ENCODE results near the gene STK36. TPM values are rescaled to one million over a fixed set of nuclear protein-coding genes. Genes with fewer than 3 reads are reported as not detected.

Gene STK36
- total RNA-seq, 3 donors from 2014 or later: 15.7 to 18.3 (median 15.7) TPM

GRCh38 chr2:218733171-218734021 is 61.5 kb downstream of the STK36 start:
- DNase-seq (no peak), ATAC-seq (peak; percentile 75 to 82)
- H3K4me1 Mint-ChIP-seq (ENCODE audit: low read depth): peaks cover 19% of the 10 kb centered on the region
- H3K27me3 Mint-ChIP-seq (ENCODE audit: low read depth): no peaks in the 10 kb centered on the region
- peaks cover 38% of the 10 kb centered on the region for H3K36me3 Mint-ChIP-seq (ENCODE audit: insufficient read depth)
- H3K4me3 Mint-ChIP-seq: no peak overlapping the region
- no peaks in the 10 kb centered on the region for H3K9me3 Mint-ChIP-seq

GRCh38 chr2:218734190-218734975 is 62.5 kb downstream of the STK36 start:
- Mint-ChIP-seq H3K4me1 (ENCODE audit: low read depth) (peaks cover 19% of the 10 kb centered on the region), H3K36me3 (ENCODE audit: insufficient read depth) (peaks cover 41% of the 10 kb centered on the region), H3K9me3 (no peaks in the 10 kb centered on the region), H3K4me3 (no peak overlapping the region), H3K27me3 (ENCODE audit: low read depth) (no peaks in the 10 kb centered on the region)
- no peak for ATAC-seq
- DNase-seq: no peak

DNA sequence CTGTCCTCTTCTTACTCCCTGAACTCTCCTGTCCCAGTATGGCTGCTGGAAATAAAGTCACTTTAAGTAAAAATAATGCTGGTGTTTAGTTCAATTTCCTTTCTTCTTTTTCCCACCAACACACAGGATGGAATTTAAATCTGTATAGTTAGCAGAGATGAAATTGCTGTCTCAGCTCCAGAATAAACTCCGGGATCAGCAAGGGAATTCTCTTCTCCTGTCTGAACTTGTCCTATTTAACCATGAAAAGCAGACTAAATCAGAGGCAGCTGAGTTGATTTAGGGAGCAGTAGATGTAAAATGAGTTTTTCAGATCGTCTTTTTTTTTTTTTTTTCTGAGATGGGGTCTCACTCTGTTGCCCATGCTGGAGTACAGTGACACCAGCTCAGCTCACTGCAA is 64.6 kb downstream of the STK36 start:
- peaks cover 19% of the 10 kb centered on the region for H3K4me1 Mint-ChIP-seq (ENCODE audit: low read depth)
- peaks cover 52% of the 10 kb centered on the region for H3K36me3 Mint-ChIP-seq (ENCODE audit: insufficient read depth)
- DNase-seq (no peak), ATAC-seq (no peak)
- no peak overlapping the region for H3K4me3 Mint-ChIP-seq
- H3K27me3 Mint-ChIP-seq (ENCODE audit: low read depth): no peaks in the 10 kb centered on the region
- H3K9me3 Mint-ChIP-seq: no peaks in the 10 kb centered on the region

DNA sequence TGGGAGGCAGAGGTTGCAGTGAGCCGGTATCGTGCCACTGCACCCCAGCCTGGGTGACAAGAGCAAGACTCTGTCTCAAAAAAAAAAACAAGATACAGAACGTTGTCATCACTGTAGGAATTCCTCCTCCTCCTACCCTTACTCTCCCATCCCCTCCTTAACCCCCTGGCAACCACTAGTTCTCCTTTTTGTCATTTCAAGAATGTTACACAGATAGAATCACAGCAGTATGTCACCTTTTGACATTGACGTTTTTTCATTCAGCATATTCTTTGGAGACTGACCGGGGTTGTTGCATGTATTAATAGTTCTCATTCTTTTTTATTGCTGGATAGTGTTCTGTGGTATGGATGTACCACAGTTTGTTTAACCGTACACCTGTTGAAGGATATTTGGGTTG is 71.2 kb downstream of the STK36 start:
- Mint-ChIP-seq H3K4me1 (ENCODE audit: low read depth) (peaks cover 10% of the 10 kb centered on the region), H3K36me3 (ENCODE audit: insufficient read depth) (peaks cover 67% of the 10 kb centered on the region), H3K9me3 (no peaks in the 10 kb centered on the region), H3K4me3 (no peak overlapping the region), H3K27me3 (ENCODE audit: low read depth) (no peaks in the 10 kb centered on the region)
- no peak for ATAC-seq
- DNase-seq: no peak

DNA sequence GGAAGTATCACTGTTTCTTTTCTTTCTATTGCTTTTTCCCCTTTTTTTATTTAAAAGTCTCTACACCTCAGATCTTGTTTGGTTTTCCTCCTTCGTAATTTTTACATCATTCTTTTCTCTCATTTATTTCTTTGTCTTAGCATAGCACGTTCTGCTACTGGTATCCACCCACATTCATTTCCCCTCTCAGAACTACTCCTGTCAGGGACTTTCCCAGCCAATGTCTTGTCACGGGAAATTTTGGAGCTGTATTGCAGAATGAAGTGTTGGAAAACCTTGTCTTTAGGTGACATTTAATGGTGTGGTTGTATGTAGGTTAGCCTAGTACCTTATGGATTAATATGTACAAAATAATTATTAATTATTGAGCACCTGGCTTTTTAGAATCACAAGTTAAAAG is 72.7 kb downstream of the STK36 start:
- no peaks in the 10 kb centered on the region for H3K9me3 Mint-ChIP-seq
- ATAC-seq: peak; percentile 48 to 65

DNA sequence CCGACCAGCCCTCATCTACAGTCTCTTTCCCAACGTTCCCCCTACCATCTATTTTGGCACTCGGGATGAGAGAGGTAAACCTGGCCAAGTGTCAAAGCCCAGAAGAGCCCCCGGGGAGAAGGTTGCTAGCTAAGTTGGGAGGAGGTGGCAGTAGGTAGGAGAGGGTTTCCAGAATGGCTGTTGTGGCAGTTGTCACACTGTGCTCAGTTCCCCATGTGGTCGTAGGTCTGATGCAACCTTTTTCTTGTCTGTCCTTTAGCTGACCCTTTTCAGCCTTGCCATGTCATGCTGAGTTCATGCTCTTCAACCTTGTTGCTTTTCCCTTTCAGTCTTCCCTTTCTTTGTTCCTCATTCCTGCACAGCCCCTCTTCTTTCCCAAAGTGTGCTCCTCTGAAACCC is 73.3 kb downstream of the STK36 start:
- ATAC-seq: no peak
- no peak overlapping the region for H3K4me3 Mint-ChIP-seq
- H3K9me3 Mint-ChIP-seq: no peaks in the 10 kb centered on the region
- H3K4me1 Mint-ChIP-seq (ENCODE audit: low read depth): peaks cover 10% of the 10 kb centered on the region
- H3K36me3 Mint-ChIP-seq (ENCODE audit: insufficient read depth): peaks cover 64% of the 10 kb centered on the region
- DNase-seq: no peak
- no peaks in the 10 kb centered on the region for H3K27me3 Mint-ChIP-seq (ENCODE audit: low read depth)

More for the DNA sequence above, 72.7 kb downstream of the STK36 start:
- Mint-ChIP-seq H3K36me3 (ENCODE audit: insufficient read depth) (peaks cover 62% of the 10 kb centered on the region), H3K4me1 (ENCODE audit: low read depth) (peaks cover 10% of the 10 kb centered on the region), H3K4me3 (no peak overlapping the region), H3K27me3 (ENCODE audit: low read depth) (no peaks in the 10 kb centered on the region)
- no peak for DNase-seq

GRCh38 chr2:218745559-218746469 is 73.9 kb downstream of the STK36 start:
- DNase-seq: no peak

DNA sequence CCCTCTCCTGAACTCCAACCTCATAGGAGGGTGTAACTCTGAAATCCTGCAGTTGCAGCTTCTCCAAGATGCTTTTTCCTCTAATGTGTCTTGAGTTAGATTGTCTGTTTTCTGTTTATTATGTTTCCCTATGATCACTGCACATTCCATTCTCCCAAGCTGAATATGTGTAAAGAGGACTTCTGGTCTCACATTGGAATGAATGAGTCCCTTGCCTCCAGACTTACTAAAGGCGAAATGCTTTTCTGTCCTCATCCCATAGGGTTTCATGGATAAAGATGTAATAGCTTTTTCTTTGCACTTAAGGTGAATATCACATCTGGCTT is 74.5 kb downstream of the STK36 start:
- no peak for ATAC-seq
- no peaks in the 10 kb centered on the region for H3K27me3 Mint-ChIP-seq (ENCODE audit: low read depth)
- H3K4me3 Mint-ChIP-seq: no peak overlapping the region
- H3K36me3 Mint-ChIP-seq (ENCODE audit: insufficient read depth): peaks cover 63% of the 10 kb centered on the region
- no peaks in the 10 kb centered on the region for H3K9me3 Mint-ChIP-seq
- no peak for DNase-seq
- H3K4me1 Mint-ChIP-seq (ENCODE audit: low read depth): peaks cover 10% of the 10 kb centered on the region

More at GRCh38 chr2:218745559-218746469, 73.9 kb downstream of the STK36 start:
- Mint-ChIP-seq H3K9me3 (no peaks in the 10 kb centered on the region), H3K4me3 (no peak overlapping the region), H3K27me3 (ENCODE audit: low read depth) (no peaks in the 10 kb centered on the region), H3K4me1 (ENCODE audit: low read depth) (peaks cover 10% of the 10 kb centered on the region), H3K36me3 (ENCODE audit: insufficient read depth) (peaks cover 62% of the 10 kb centered on the region)
- no peak for ATAC-seq

- Mint-ChIP-seq H3K4me3 (no peak overlapping the region), H3K4me1 (ENCODE audit: low read depth) (peaks cover 10% of the 10 kb centered on the region), H3K9me3 (no peaks in the 10 kb centered on the region), H3K27me3 (ENCODE audit: low read depth) (no peaks in the 10 kb centered on the region), H3K36me3 (ENCODE audit: insufficient read depth) (peaks cover 64% of the 10 kb centered on the region)
- ATAC-seq: no peak
- DNase-seq: no peak
Observed at GRCh38 chr2:218746960-218747359, 75.1 kb downstream of the STK36 start.

- Mint-ChIP-seq H3K4me1 (ENCODE audit: low read depth) (peaks cover 8% of the 10 kb centered on the region), H3K27me3 (ENCODE audit: low read depth) (no peaks in the 10 kb centered on the region), H3K4me3 (no peak overlapping the region), H3K36me3 (ENCODE audit: insufficient read depth) (peaks cover 72% of the 10 kb centered on the region), H3K9me3 (no peaks in the 10 kb centered on the region)
- ATAC-seq (no peak), DNase-seq (no peak)
Observed at GRCh38 chr2:218748741-218749441, 77.0 kb downstream of the STK36 start.

Other genes starting within 250 kb of the STK36 start
- gene USP37, start 103.7 kb upstream of the STK36 start, total RNA-seq: 10 to 100 TPM; 30.9 to 31.4 (median 31.2) TPM
- gene CNOT9, start 103.2 kb upstream of the STK36 start, total RNA-seq: 100 to 1,000 TPM; 111 to 126 (median 119) TPM
- gene PLCD4, start 64.2 kb upstream of the STK36 start, total RNA-seq: under 1 TPM in 2 of 3 donors, not detected in 1; 0.05 to 0.40 TPM
- gene ZNF142, start 12.5 kb upstream of the STK36 start, total RNA-seq: 10 to 100 TPM; 68.5 to 75.5 (median 70.5) TPM
- 100 to 1,000 TPM in 1 of 3 donors, 10 to 100 TPM in 2; 94.1 to 106 (median 97.4) TPM for gene BCS1L, start 12.4 kb upstream of the STK36 start, total RNA-seq
- gene RNF25, start 84 bp upstream of the STK36 start, total RNA-seq: 10 to 100 TPM; 25.6 to 34.6 (median 32.7) TPM
- 10 to 100 TPM; 44.2 to 53.0 (median 52.5) TPM for gene TTLL4, start 38.7 kb downstream of the STK36 start, total RNA-seq
- gene CYP27A1, start 110.1 kb downstream of the STK36 start, total RNA-seq: under 1 TPM; 0.14 to 0.26 (median 0.15) TPM
- gene PRKAG3, start 159.7 kb downstream of the STK36 start, total RNA-seq: not detected
- under 1 TPM in 1 of 3 donors, not detected in 2; 0.11 TPM for gene WNT6, start 187.7 kb downstream of the STK36 start, total RNA-seq
- gene WNT10A, start 208.8 kb downstream of the STK36 start, total RNA-seq: 1 to 10 TPM; 1.4 to 2.7 (median 2.3) TPM

All from activated T-cell treated with anti-CD3 and anti-CD28 coated beads, Interleukin-2, amount 50 U/mL, for 4 hours (primary cell).